ENCODE results near the gene PFDN2. TPM values are rescaled to one million over a fixed set of nuclear protein-coding genes. Genes with fewer than 3 reads are reported as not detected.
"Not testable (repeated sequence)": the region's sequence is repeated elsewhere in the genome, so short reads cannot be mapped to it uniquely, and the experiment has no call there.

The PFDN2 gene
- total RNA-seq, 1 experiment from 2014 or later: 23.4 TPM

- in situ Hi-C loops (cut with HindIII; ENCODE audit: low pct_unique_long_range_greater_than_20kb, low sequenced_read_pairs): no loop called here
- no peak for DNase-seq (ENCODE audit: low read depth)
These were observed 44.9 kb downstream of the PFDN2 start for GRCh38 chr1:161072751-161073449.

GRCh38 chr1:161071886-161072371 lies 45.9 kb downstream of the PFDN2 start:
- no peak for DNase-seq (ENCODE audit: low read depth)
- in situ Hi-C loops (cut with HindIII; ENCODE audit: low pct_unique_long_range_greater_than_20kb, low sequenced_read_pairs): no loop called here

- DNase-seq (ENCODE audit: low read depth): no peak
- in situ Hi-C loops (cut with HindIII; ENCODE audit: low pct_unique_long_range_greater_than_20kb, low sequenced_read_pairs): no loop called here
These were observed 47.1 kb downstream of the PFDN2 start for GRCh38 chr1:161070761-161071160.

- in situ Hi-C loops (cut with HindIII; ENCODE audit: low pct_unique_long_range_greater_than_20kb, low sequenced_read_pairs): no loop called here
These were observed 48.0 kb downstream of the PFDN2 start, which contains the start of gene ARHGAP30 for GRCh38 chr1:161069731-161070270. Gene ARHGAP30 (minus strand): TSS chr1:161069891. CDS start chr1:161069624, 267 bp downstream.

GRCh38 chr1:161069241-161069640 lies 48.6 kb downstream of the PFDN2 start:
- in situ Hi-C loops (cut with HindIII; ENCODE audit: low pct_unique_long_range_greater_than_20kb, low sequenced_read_pairs): no loop called here
- DNase-seq (ENCODE audit: low read depth): no peak

More at GRCh38 chr1:161069731-161070270, 48.0 kb downstream of the PFDN2 start, which contains the start of gene ARHGAP30:
- no peak for DNase-seq (ENCODE audit: low read depth)

- no peak for DNase-seq (ENCODE audit: low read depth)
- in situ Hi-C loops (cut with HindIII; ENCODE audit: low pct_unique_long_range_greater_than_20kb, low sequenced_read_pairs): no loop called here
These were observed 49.3 kb downstream of the PFDN2 start for GRCh38 chr1:161068306-161069234.

- DNase-seq (ENCODE audit: low read depth): no peak
- in situ Hi-C loops (cut with HindIII; ENCODE audit: low pct_unique_long_range_greater_than_20kb, low sequenced_read_pairs): no loop called here
These were observed 51.1 kb downstream of the PFDN2 start for GRCh38 chr1:161066694-161067093.

- DNase-seq (ENCODE audit: low read depth); in situ Hi-C loops (cut with HindIII; ENCODE audit: low pct_unique_long_range_greater_than_20kb, low sequenced_read_pairs): not testable (repeated sequence)
These were observed 52.2 kb downstream of the PFDN2 start for GRCh38 chr1:161065681-161066080.

- DNase-seq (ENCODE audit: low read depth); in situ Hi-C loops (cut with HindIII; ENCODE audit: low pct_unique_long_range_greater_than_20kb, low sequenced_read_pairs): not testable (repeated sequence)
These were observed 53.9 kb downstream of the PFDN2 start for GRCh38 chr1:161063936-161064335.

- DNase-seq (ENCODE audit: low read depth): no peak
- in situ Hi-C loops (cut with HindIII; ENCODE audit: low pct_unique_long_range_greater_than_20kb, low sequenced_read_pairs): no loop called here
These were observed 56.4 kb downstream of the PFDN2 start for GRCh38 chr1:161061419-161061818.

- in situ Hi-C loops (cut with HindIII; ENCODE audit: low pct_unique_long_range_greater_than_20kb, low sequenced_read_pairs): no loop called here
- DNase-seq (ENCODE audit: low read depth): no peak
These were observed 58.5 kb downstream of the PFDN2 start for GRCh38 chr1:161059293-161059692.

- no peak for DNase-seq (ENCODE audit: low read depth)
- in situ Hi-C loops (cut with HindIII; ENCODE audit: low pct_unique_long_range_greater_than_20kb, low sequenced_read_pairs): no loop called here
These were observed 63.0 kb downstream of the PFDN2 start for GRCh38 chr1:161054805-161055204.

- in situ Hi-C loops (cut with HindIII; ENCODE audit: low pct_unique_long_range_greater_than_20kb, low sequenced_read_pairs): no loop called here
- DNase-seq (ENCODE audit: low read depth): no peak
These were observed 63.6 kb downstream of the PFDN2 start for GRCh38 chr1:161054232-161054631.

- in situ Hi-C loops (cut with HindIII; ENCODE audit: low pct_unique_long_range_greater_than_20kb, low sequenced_read_pairs): no loop called here
- DNase-seq (ENCODE audit: low read depth): no peak
These were observed 64.9 kb downstream of the PFDN2 start for GRCh38 chr1:161052899-161053298.

GRCh38 chr1:161051219-161051618 lies 66.6 kb downstream of the PFDN2 start:
- in situ Hi-C loops (cut with HindIII; ENCODE audit: low pct_unique_long_range_greater_than_20kb, low sequenced_read_pairs): no loop called here
- DNase-seq (ENCODE audit: low read depth): no peak

Data from Caki2 (cell line).